K562 (cell line): ENCODE results near the gene TCIRG1. TPM values are rescaled to one million over a fixed set of nuclear protein-coding genes. Genes with fewer than 3 reads are reported as not detected.
A peak's percentile ranks its signal among the peaks of the same experiment; 100 is the strongest.

Experiments
- CLOCK ChIP-seq: fragments of 250-450 bp; sonication (Bioruptor Pico); IDR thresholded peaks from 2 replicates; pipeline ENCODE4 v1.4.0; 2020; ENCODE audit warnings: mild to moderate bottlenecking, moderate library complexity, borderline replicate concordance
- COPS2 ChIP-seq: fragments of 450-650 bp; conservative IDR thresholded peaks from 2 replicates; pipeline ENCODE4 v1.6.1; 2016; ENCODE audit warnings: mild to moderate bottlenecking, moderate library complexity
- DNMT1 ChIP-seq: fragments of 450-650 bp; IDR thresholded peaks from 2 replicates; pipeline ENCODE4 v1.6.1; 2016; ENCODE audit warnings: antibody characterized with exemption, mild to moderate bottlenecking
- E2F3 ChIP-seq: fragments of 250-450 bp; sonication (Bioruptor Pico); IDR thresholded peaks from 2 replicates; pipeline ENCODE4 v1.4.0; 2020; ENCODE audit warnings: mild to moderate bottlenecking
- FOXJ2 ChIP-seq: fragments of 200-800 bp; sonication (Bioruptor generic); IDR thresholded peaks from 2 replicates; pipeline ENCODE4 v1.6.1; 2016; ENCODE audit warnings: missing genetic modification characterization, missing compliant biosample characterization
- HDAC1 ChIP-seq, 2 experiments: fragments of 450-650 bp; IDR thresholded peaks; 2 replicates each; pipeline ENCODE4 v1.6.1; 2016 to 2017; ENCODE audit warnings: inconsistent platforms in 1 of 2, mild to moderate bottlenecking in 1 of 2, moderate library complexity in 1 of 2
- JUN ChIP-seq, 2 experiments: sonication (generic) in 1 of 2; formaldehyde crosslinking in 1 of 2; IDR thresholded peaks; 2 replicates each; pipeline versions ENCODE4 v1.6.1 to v1.8.0; 2012 to 2022; ENCODE audit warnings: borderline replicate concordance in 2 of 2, mild to moderate bottlenecking in 2 of 2, improper control_type of control experiment in 1 of 2, low read depth in 1 of 2, low read length in 1 of 2, missing genetic modification reagents in 1 of 2
- MEIS2 ChIP-seq: fragments of 450-650 bp; IDR thresholded peaks from 2 replicates; pipeline ENCODE4 v1.6.1; 2014; ENCODE audit warnings: mild to moderate bottlenecking; ENCODE audit not compliant: partially characterized antibody
- PCBP1 ChIP-seq: fragments of 200-400 bp; formaldehyde crosslinking; IDR thresholded peaks from 2 replicates; pipeline ENCODE4 v1.6.1; 2018; ENCODE audit warnings: mild to moderate bottlenecking, low read depth, low read length; ENCODE audit not compliant: poor library complexity, severe bottlenecking
- PHF21A ChIP-seq: fragments of 450-650 bp; IDR thresholded peaks from 2 replicates; pipeline ENCODE4 v1.6.1; 2017; ENCODE audit warnings: low read depth, borderline replicate concordance
- POLR2G ChIP-seq: fragments of 200-400 bp; formaldehyde crosslinking; IDR thresholded peaks from 2 replicates; pipeline ENCODE4 v1.6.1; 2017; ENCODE audit warnings: low read depth, mild to moderate bottlenecking, antibody characterized with exemption, low read length, moderate library complexity
- PURB ChIP-seq: sonication (generic); formaldehyde crosslinking; IDR thresholded peaks from 2 replicates; pipeline ENCODE4 v1.9.0; 2021; ENCODE audit warnings: low read depth, mild to moderate bottlenecking, missing genetic modification reagents
- RBFOX2 ChIP-seq: fragments of 200-400 bp; formaldehyde crosslinking; IDR thresholded peaks from 2 replicates; pipeline ENCODE4 v1.6.1; 2017; ENCODE audit warnings: low read depth, mild to moderate bottlenecking, low read length, moderate library complexity
- SRF ChIP-seq, 2 experiments: fragments of 250-450, 450-650 bp in 1 of 2; sonication (Bioruptor Pico) in 1 of 2; sonication (generic) in 1 of 2; formaldehyde crosslinking; IDR thresholded peaks; 2 replicates each; pipeline versions ENCODE4 v1.5.0 to v1.5.1; 2020 to 2022; ENCODE audit warnings: mild to moderate bottlenecking in 1 of 2, missing genetic modification reagents in 1 of 2
- SUPT5H ChIP-seq: fragments of 450-650 bp; IDR thresholded peaks from 2 replicates; pipeline ENCODE4 v1.6.1; 2016
- TBP ChIP-seq: optimal IDR thresholded peaks from 2 replicates; pipeline ENCODE3; 2011; ENCODE audit warnings: low read depth, low read length, improper control_type of control experiment
- ZBTB17 ChIP-seq: fragments of 450-650 bp; formaldehyde crosslinking; IDR thresholded peaks from 2 replicates; pipeline ENCODE4 v1.4.0; 2020; ENCODE audit warnings: mild to moderate bottlenecking
- ZKSCAN1 ChIP-seq: fragments of 150-350 bp; IDR thresholded peaks from 2 replicates; pipeline ENCODE4 v1.6.1; 2016; ENCODE audit warnings: low read depth, low read length
- polyA plus RNA-seq, 8 experiments: library from polyadenylated mRNA; depleted of rRNA in 4 of 8; stranded (reverse) in 5 of 8; unstranded in 3 of 8; fragments of >200 nt; fragmentation: Nextera tagmentation in 2 of 8; fragmentation: Illumina TruSeq in 1 of 8; extraction: Ambion mirVana in 2 of 8; extraction: Trizol in 1 of 8; gene quantifications; 2 replicates each; pipeline versions ENCODE4 v1.2.1 to v1.2.3, GENCODE V29; 2011 to 2014; ENCODE audit warnings: inconsistent platforms in 1 of 8, missing spikeins in 1 of 8
- total RNA-seq, 7 experiments: library from RNA; depleted of rRNA in 6 of 7; stranded (reverse); fragments of >200 nt in 6 of 7; fragmentation: Illumina TruSeq in 2 of 7; extraction: Trizol in 2 of 7; gene quantifications; 2 replicates each; pipeline versions ENCODE4 v1.2.1 to v1.2.3, GENCODE V29; 2011 to 2021; ENCODE audit warnings: low replicate concordance in 1 of 7
- TF ChIP-seq, protein P1 (sequence below), 2 experiments: IDR thresholded peaks; 2 replicates each; pipeline ENCODE4 v1.6.1; 2012; ENCODE audit warnings: improper control_type of control experiment in 2 of 2, low read depth in 2 of 2, low read length in 2 of 2, borderline replicate concordance in 1 of 2
- TF ChIP-seq, protein P2 (sequence below): fragments of 450-650 bp; conservative IDR thresholded peaks from 2 replicates; pipeline ENCODE4 v1.6.1; 2016; ENCODE audit warnings: missing genetic modification characterization, low read depth, mild to moderate bottlenecking, control low read depth, missing compliant biosample characterization

TCIRG1 gene
- total and polyA plus RNA-seq, 9 of the 15 experiments (the other 6 are each of a cell fraction or from before 2014, with no cell fraction given), result 0.49 to 143 (median 24.4) TPM

- TF ChIP-seq MEIS2, result peak; percentile 4
- peak; percentile 87 for TF ChIP-seq POLR2G
- 0 out of 2 replicates have a peak, but pooled peaks have one; percentile 19 for TF ChIP-seq CLOCK (CRISPR knock-in tag)
- 0 out of 4 replicates have a peak, but pooled peaks of 1 of the 2 experiments have one; percentile 27 for TF ChIP-seq SRF (CRISPR knock-in tag; IDR thresholded peaks at IDR 0.05)
- TF ChIP-seq TBP, result peak; percentile 36
- TF ChIP-seq FOXJ2 (tag), result no peak
- no peak for TF ChIP-seq COPS2
- TF ChIP-seq HDAC1 (IDR thresholded peaks at IDR 0.05), result peak in 1 of 2 experiments; percentile 49; a peak in 1 of 4 replicates
- TF ChIP-seq E2F3 (CRISPR knock-in tag), result 0 out of 2 replicates have a peak, but pooled peaks have one; percentile 36
- no peak for TF ChIP-seq PURB
- TF ChIP-seq JUN (IDR thresholded peaks at IDR 0.05; ENCODE audit: borderline replicate concordance, low read depth, low read length), result 0 out of 2 replicates have a peak, but pooled peaks have one; percentile 12
- no peak for TF ChIP-seq JUN (CRISPR knock-in tag; IDR thresholded peaks at IDR 0.05; ENCODE audit: borderline replicate concordance)
- TF ChIP-seq, protein P1, sequence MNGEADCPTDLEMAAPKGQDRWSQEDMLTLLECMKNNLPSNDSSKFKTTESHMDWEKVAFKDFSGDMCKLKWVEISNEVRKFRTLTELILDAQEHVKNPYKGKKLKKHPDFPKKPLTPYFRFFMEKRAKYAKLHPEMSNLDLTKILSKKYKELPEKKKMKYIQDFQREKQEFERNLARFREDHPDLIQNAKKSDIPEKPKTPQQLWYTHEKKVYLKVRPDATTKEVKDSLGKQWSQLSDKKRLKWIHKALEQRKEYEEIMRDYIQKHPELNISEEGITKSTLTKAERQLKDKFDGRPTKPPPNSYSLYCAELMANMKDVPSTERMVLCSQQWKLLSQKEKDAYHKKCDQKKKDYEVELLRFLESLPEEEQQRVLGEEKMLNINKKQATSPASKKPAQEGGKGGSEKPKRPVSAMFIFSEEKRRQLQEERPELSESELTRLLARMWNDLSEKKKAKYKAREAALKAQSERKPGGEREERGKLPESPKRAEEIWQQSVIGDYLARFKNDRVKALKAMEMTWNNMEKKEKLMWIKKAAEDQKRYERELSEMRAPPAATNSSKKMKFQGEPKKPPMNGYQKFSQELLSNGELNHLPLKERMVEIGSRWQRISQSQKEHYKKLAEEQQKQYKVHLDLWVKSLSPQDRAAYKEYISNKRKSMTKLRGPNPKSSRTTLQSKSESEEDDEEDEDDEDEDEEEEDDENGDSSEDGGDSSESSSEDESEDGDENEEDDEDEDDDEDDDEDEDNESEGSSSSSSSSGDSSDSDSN (IDR thresholded peaks at IDR 0.05; ENCODE audit: borderline replicate concordance in 1 of 2, low read depth in 2 of 2, low read length in 2 of 2), result 0 out of 4 replicates have a peak, but pooled peaks of 1 of the 2 experiments have one; percentile 50
- TF ChIP-seq DNMT1, result no peak
- TF ChIP-seq ZKSCAN1, result peak; percentile 33
- TF ChIP-seq, protein P2, sequence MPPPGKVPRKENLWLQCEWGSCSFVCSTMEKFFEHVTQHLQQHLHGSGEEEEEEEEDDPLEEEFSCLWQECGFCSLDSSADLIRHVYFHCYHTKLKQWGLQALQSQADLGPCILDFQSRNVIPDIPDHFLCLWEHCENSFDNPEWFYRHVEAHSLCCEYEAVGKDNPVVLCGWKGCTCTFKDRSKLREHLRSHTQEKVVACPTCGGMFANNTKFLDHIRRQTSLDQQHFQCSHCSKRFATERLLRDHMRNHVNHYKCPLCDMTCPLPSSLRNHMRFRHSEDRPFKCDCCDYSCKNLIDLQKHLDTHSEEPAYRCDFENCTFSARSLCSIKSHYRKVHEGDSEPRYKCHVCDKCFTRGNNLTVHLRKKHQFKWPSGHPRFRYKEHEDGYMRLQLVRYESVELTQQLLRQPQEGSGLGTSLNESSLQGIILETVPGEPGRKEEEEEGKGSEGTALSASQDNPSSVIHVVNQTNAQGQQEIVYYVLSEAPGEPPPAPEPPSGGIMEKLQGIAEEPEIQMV (tag), result no peak
- TF ChIP-seq SUPT5H, result 0 out of 2 replicates have a peak, but pooled peaks have one; percentile 27
- peak; percentile 21 for TF ChIP-seq PCBP1
- peak; percentile 78 for TF ChIP-seq RBFOX2
- 0 out of 2 replicates have a peak, but pooled peaks have one; percentile 17 for TF ChIP-seq ZBTB17 (CRISPR knock-in tag)
- TF ChIP-seq PHF21A, result 0 out of 2 replicates have a peak, but pooled peaks have one; percentile 37
Measured at GRCh38 chr11:68003846-68004550, 34.8 kb upstream of the TCIRG1 start, which contains the start of gene UNC93B1 (continued).
